Measurements from ENCODE around the gene AADAC. TPM values are rescaled to one million over a fixed set of nuclear protein-coding genes. Genes with fewer than 3 reads are reported as not detected.

Gene AADAC
- total and polyA plus RNA-seq, 3 donors from 2014 or later, result 0.25 to 0.31 TPM; not detected in 1

DNA sequence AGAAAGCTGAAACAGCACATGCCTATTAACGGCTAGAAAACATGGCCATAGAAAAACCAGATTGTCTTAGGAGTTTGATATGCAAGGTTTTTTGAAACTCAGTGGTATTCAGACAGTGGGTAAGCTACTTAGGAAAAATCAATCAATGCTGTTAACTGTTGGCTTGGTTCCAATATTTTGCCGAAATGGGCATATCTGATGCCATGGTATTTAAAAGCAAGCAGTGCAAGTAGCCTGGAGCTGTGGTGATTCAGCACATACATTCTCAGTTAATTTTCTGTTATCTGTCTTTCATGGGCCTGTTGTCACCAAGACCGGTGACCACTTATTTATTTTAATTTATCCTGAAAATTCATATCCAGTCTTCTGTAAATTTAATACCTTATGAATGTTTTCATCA lies 42.2 kb downstream of the AADAC start:
- no peaks in the 10 kb centered on the region for H3K36me3 ChIP-seq (ENCODE audit: low read depth, missing control alignments)
- intact Hi-C loops (cut with DNase I; ENCODE audit: low total_unique reads), result no loop called here
- H3K4me3 ChIP-seq, result no peak overlapping the region
- no peak for DNase-seq
- H3K27ac ChIP-seq, result no peak overlapping the region
- TF ChIP-seq, protein P1, sequence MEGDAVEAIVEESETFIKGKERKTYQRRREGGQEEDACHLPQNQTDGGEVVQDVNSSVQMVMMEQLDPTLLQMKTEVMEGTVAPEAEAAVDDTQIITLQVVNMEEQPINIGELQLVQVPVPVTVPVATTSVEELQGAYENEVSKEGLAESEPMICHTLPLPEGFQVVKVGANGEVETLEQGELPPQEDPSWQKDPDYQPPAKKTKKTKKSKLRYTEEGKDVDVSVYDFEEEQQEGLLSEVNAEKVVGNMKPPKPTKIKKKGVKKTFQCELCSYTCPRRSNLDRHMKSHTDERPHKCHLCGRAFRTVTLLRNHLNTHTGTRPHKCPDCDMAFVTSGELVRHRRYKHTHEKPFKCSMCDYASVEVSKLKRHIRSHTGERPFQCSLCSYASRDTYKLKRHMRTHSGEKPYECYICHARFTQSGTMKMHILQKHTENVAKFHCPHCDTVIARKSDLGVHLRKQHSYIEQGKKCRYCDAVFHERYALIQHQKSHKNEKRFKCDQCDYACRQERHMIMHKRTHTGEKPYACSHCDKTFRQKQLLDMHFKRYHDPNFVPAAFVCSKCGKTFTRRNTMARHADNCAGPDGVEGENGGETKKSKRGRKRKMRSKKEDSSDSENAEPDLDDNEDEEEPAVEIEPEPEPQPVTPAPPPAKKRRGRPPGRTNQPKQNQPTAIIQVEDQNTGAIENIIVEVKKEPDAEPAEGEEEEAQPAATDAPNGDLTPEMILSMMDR (IDR thresholded peaks at IDR 0.05), result no peak
- no peak for TF ChIP-seq POLR2A (IDR thresholded peaks at IDR 0.05)
- WGBS, 2 donors, result 85 to 96% methylated on average over 3 of the region's 3 CpGs
- no peaks in the 10 kb centered on the region for H3K9me3 ChIP-seq
- no peaks in the 10 kb centered on the region for H3K4me1 ChIP-seq
- H3K27me3 ChIP-seq, result no peaks in the 10 kb centered on the region

DNA sequence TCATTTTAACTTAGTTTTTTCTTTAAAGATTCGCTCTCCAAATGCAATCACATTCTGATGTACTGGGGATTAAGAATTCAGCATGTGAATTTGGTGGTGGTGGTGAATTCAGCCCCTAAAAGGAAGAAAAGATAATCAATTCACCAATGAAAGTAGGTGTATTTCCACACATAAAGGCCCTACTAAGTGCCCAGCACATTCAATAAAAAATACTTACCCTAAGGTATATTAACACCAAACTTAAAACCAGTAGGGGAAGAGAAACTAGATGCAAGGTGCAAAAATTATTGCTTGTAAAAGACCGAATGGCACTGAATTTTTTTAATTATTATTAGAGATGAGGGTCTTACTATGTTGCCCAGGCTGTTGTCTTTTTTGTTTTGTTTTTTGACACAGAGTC lies 42.7 kb downstream of the AADAC start:
- Histone ChIP-seq H3K27ac (no peak overlapping the region), H3K4me1 (no peaks in the 10 kb centered on the region), H3K9me3 (no peaks in the 10 kb centered on the region), H3K36me3 (ENCODE audit: low read depth, missing control alignments) (no peaks in the 10 kb centered on the region), H3K27me3 (no peaks in the 10 kb centered on the region), H3K4me3 (no peak overlapping the region)
- WGBS, 2 donors, result 87 to 96% methylated on average over 2 of the region's 2 CpGs
- intact Hi-C loops (cut with DNase I; ENCODE audit: low total_unique reads), result no loop called here
- TF ChIP-seq, protein P1 (IDR thresholded peaks at IDR 0.05), result no peak
- no peak for TF ChIP-seq POLR2A (IDR thresholded peaks at IDR 0.05)
- no peak for DNase-seq

DNA sequence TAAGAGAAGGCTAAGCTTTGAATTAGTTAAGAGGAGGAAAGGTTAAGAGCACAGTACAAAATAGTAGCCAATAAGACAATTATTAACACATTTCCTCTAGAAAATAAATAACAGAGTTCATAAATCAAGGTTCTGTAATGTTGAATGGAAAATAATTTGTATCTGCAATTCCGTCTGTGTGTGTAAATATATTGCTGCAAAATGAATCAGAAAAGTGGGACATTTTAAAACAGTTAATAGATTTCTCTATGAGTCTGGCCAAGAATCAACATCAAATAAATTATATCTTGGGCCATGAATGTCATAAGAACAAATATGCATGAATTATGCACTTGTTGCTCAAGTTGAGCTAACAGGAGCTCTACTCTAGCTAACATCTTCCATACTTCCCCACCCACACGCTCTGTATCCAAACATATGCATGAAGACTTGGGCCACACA lies 45.3 kb downstream of the AADAC start:
- H3K4me1 ChIP-seq, result no peaks in the 10 kb centered on the region
- no peaks in the 10 kb centered on the region for H3K9me3 ChIP-seq
- H3K27ac ChIP-seq, result no peak overlapping the region
- TF ChIP-seq POLR2A (IDR thresholded peaks at IDR 0.05), result no peak
- TF ChIP-seq, protein P1 (IDR thresholded peaks at IDR 0.05), result no peak
- H3K36me3 ChIP-seq (ENCODE audit: low read depth, missing control alignments), result no peaks in the 10 kb centered on the region
- no peaks in the 10 kb centered on the region for H3K27me3 ChIP-seq
- intact Hi-C loops (cut with DNase I; ENCODE audit: low total_unique reads), result no loop called here
- H3K4me3 ChIP-seq, result no peak overlapping the region
- DNase-seq, result no peak
- WGBS, 2 donors, result 81 to 87% methylated on average over 2 of the region's 2 CpGs

DNA sequence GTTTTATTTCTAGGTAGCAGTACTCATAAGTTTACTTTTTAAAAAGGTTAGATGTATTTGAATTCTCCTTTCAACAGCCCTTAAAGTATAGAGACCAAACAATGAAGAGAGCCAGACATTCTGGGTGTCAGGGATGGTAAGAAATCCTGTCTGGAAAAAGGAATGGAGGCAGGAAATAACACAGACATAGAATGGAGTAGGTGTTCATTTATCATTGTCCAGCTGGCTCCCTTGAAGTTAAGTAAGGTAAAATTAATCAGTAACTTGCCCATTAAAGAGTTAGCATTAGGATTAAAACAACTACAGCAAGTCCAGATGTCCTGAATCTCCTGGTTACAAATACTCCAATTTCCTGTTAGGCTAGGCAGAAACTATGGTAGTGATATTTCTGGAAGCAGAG lies 46.0 kb downstream of the AADAC start:
- Histone ChIP-seq H3K4me3 (no peak overlapping the region), H3K4me1 (no peaks in the 10 kb centered on the region), H3K27ac (no peak overlapping the region), H3K9me3 (no peaks in the 10 kb centered on the region), H3K27me3 (no peaks in the 10 kb centered on the region), H3K36me3 (ENCODE audit: low read depth, missing control alignments) (no peaks in the 10 kb centered on the region)
- no peak for TF ChIP-seq POLR2A (IDR thresholded peaks at IDR 0.05)
- TF ChIP-seq, protein P1 (IDR thresholded peaks at IDR 0.05), result no peak
- DNase-seq, result no peak
- intact Hi-C loops (cut with DNase I; ENCODE audit: low total_unique reads), result no loop called here

DNA sequence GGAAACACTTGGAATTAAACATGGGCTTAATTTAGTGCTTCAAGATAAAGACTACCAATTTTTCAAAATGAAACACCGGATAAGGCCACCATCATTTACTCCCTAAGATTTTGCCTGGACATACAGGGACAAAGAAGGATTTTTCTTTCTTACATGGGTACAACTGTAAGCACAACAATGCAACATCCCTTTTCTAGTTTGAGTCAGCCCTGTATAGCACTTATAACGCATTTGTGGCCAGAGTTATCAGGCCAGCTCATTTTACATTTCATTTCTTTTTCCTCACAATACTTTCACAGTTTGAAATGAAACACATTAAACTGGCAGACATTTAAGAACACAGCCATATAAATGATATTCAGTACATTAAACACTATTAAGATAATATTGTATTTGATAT lies 49.7 kb downstream of the AADAC start:
- Histone ChIP-seq H3K27me3 (no peaks in the 10 kb centered on the region), H3K27ac (no peak overlapping the region), H3K4me3 (no peak overlapping the region), H3K4me1 (no peaks in the 10 kb centered on the region), H3K9me3 (no peaks in the 10 kb centered on the region), H3K36me3 (ENCODE audit: low read depth, missing control alignments) (no peaks in the 10 kb centered on the region)
- DNase-seq, result no peak
- intact Hi-C loops (cut with DNase I; ENCODE audit: low total_unique reads), result no loop called here
- TF ChIP-seq, protein P1 (IDR thresholded peaks at IDR 0.05), result no peak
- no peak for TF ChIP-seq POLR2A (IDR thresholded peaks at IDR 0.05)
- 89 to 95% methylated on average over 2 of the region's 2 CpGs for WGBS, 2 donors

All from testis (tissue), 3 donors.